HG02623 (cell line): ENCODE data around the gene PRDX3.

Source experiments
- ATAC-seq: cut with Tn5 transposase; IDR thresholded peaks from one replicate; pipeline ENCODE4 v1.9.1; 2021; ENCODE audit warnings: moderate library complexity; ENCODE audit not compliant: unreplicated experiment

PRDX3 gene

DNA sequence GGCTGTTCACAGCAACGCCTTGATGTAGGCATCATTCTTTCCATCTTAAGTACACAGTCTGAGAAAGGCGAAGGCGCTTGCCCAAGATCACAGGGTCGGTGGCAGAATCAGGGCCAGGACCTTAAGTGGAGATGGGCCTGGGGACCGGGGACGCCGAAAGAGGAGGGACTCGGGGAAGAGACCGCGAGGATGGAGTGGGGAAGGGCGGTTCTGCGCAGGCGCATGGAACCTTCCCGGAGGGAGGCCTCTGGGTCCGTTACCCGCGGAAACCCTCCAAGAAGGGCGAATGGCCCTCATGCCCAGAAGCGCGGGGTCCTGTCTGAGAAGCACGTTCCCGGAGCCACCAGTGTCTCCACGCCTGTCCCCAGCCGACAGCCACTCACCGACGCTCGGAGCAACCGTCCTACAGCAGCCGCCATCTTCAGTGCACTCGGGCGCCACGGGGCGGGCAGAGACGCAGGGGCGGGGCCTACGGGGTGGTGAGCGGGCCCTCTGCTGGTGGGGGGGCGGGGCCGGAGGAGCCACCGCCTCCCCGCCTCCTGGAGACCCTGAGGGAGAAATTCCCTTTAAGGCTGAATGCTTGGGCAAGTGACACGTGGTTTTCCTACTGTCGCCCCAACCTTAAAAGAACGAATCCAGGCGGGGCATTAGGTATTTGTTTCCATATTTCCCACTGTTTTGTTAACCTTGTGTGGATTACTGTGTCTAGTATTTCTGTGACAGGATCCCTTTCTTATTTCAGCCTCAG is at the start of gene PRDX3:
Gene PRDX3 (minus strand): TSS at position 441 of the 748 bp plus-strand sequence. CDS start 22 bp downstream, at position 419.
- ATAC-seq: peak; percentile 88

DNA sequence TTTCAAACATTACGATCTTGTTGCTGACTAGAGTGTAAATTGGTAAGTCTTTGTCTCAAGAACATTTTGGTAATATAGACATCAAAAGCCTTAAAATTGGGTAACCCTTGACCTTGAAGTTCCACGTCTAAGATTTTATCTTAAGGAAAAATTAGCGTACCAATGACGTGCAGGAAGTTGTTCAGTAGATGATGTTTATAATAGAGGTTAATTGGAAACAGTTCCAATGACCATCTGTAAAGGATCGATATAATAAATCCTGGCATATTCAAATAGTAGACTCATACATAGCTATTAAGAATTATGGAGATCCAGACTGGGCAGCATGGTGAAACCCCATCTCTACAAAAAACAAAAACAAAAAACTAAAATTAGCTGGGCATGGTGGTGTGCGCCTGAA is 49.2 kb upstream of the PRDX3 start:
- ATAC-seq: no peak

GRCh38 chr10:119225083-119225658 is 46.6 kb upstream of the PRDX3 start:
- no peak for ATAC-seq

DNA sequence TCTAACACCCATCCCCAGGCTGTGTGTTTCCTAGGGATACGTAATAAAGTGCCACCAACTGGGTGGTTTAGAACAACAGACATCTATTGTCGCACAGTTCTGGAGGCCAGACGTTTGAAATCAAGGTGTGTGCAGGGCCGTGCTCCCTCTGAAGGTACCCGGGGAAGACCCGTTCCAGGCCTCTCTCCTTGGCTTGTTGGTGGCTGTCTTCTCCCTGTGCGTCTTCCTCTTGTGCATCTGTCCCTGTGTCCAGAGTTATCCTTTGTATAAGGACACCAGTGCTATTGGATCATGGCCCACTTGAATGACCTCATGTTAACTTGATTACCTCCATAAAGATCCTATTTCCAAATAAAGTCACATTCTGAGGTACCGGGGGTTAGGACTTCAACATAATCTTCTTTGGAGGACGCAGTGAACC is 44.4 kb upstream of the PRDX3 start:
- no peak for ATAC-seq

DNA sequence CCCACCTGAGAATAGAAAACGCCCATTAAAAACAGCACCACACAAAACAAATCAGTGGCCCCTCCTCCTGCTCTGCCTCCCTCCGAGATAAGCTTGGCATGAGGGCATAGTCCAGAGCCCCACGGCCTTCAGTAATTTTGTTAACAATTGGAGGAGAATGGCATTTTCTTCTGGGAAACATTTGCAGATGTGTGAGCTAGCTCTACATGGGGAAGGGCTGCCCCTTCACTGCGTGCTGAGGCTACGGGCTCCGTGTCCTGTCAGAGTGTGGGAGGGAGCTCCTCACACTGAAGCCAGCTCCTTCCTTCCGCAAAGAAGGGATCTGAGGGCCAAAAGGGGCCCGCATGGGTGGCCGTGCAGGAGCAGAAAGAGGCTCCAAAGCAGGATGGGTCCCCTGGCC is 43.9 kb upstream of the PRDX3 start:
- ATAC-seq: no peak

- no peak for ATAC-seq
Observed at GRCh38 chr10:119221666-119222065, 43.1 kb upstream of the PRDX3 start.

- no peak for ATAC-seq
Observed at GRCh38 chr10:119221201-119221600, 42.6 kb upstream of the PRDX3 start.

- ATAC-seq: no peak
Observed at GRCh38 chr10:119219871-119220270, 41.3 kb upstream of the PRDX3 start.

GRCh38 chr10:119217991-119218490 is 39.4 kb upstream of the PRDX3 start:
- no peak for ATAC-seq

DNA sequence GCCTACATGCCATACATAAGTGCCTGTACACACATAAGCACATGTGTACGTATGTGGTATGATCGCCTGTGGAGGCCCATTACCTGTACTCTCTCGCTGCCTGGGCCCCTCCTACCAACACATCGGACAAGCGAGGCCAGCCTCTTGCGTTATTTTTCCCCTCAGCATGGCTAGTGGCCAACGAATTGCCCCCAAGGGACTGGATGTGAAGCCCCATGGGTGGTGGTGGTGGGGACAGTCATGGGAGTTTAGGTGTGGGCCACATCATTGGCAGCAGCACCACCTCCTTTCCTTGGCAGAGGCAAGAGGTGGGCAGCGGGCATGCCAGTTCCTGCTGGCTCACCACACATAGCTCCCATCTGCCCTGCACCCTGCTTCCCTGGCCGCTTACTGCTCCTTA is 38.8 kb upstream of the PRDX3 start:
- ATAC-seq: no peak

GRCh38 chr10:119216127-119216526 is 37.5 kb upstream of the PRDX3 start:
- ATAC-seq: no peak

DNA sequence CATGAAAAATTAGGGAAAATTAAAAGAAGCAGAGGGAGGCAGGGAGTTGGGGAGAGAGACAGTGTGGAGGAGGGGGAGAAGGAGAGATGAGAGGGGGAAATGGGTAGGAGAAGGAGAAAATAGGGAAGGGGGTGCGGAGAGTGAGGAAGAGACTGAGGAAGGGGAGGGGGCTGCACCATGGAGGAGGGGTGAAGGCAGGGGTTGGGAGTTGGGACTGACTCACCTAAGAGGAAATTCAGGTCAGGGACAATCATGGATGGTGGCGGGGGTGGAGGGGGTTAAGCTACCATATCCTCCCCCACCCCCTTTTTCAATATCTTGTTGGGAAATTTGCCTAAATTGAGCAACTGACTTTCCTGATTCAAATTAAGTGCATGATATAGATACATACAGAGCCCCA is 36.8 kb upstream of the PRDX3 start:
- no peak for ATAC-seq

GRCh38 chr10:119211625-119212441 is 33.2 kb upstream of the PRDX3 start:
- ATAC-seq: no peak

DNA sequence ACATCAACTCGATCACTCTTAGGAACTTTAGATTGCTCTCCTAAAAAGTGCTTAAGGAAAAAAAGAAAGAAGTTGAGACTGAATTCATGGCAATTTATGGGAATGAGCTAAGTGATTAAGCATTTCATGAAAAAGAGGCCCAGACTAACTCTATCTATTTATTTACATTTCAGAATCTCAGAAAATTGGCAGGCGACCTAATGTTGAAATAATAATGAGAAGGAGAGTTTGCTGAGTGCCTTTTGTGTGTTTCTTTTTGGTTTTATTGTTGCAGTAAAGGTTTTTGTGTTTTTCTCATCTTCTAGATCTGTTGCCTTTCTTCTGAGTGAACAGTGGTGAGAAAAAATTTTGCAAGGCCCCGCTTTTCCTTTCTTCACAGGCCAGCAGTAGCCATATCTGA is 32.6 kb upstream of the PRDX3 start:
- no peak for ATAC-seq

DNA sequence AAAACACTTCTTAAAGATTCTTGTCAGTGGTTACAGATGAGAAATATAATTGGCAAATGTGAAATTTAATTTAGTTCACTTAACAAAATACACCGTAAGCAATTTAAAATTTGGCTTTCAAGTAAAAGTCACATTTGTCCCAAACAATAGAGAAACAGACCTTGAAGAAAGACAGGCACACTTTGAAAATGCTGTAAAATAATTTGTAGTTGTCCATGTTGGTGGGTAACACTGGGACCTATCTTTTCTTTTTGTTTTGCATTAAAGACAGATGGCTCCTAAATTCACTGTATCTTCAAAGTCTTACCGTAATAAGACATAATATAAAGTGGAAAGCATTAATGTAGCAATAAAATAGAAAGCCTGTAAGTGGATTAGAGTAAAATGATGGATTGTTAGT is 32.0 kb upstream of the PRDX3 start:
- no peak for ATAC-seq

DNA sequence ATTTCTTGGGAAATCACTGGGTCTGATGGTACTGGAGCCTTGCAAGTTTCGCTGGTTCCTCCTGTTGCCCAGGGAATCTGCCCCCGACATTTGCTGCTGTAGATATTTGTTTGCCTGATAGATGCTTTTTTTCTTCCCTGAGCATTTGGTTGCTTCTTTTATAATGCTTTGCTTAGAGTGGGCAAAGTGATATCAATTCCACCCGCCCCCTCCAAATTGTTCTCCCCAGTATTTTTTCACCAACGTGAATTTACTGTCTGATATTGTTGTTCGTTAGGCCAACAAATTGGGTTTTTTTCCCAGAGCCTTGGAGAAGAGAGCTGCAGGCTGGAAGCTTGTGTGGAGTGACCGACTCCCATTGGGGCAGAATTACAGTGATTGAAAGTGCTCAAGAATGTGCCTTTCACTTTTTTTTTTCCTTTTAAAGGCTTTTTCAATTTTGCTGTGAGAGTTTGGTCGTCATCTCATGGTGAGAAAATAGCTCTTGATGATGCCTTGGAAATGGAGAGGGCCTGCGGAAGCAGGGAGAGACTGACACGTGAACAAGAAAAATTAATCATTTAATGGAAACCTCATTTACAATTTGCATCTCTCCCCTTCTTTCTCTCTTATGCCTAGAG is 31.2 kb upstream of the PRDX3 start:
- no peak for ATAC-seq

- ATAC-seq: no peak
Observed at GRCh38 chr10:119209035-119209735, 30.6 kb upstream of the PRDX3 start.

GRCh38 chr10:119208553-119208940 is 29.9 kb upstream of the PRDX3 start:
- no peak for ATAC-seq

DNA sequence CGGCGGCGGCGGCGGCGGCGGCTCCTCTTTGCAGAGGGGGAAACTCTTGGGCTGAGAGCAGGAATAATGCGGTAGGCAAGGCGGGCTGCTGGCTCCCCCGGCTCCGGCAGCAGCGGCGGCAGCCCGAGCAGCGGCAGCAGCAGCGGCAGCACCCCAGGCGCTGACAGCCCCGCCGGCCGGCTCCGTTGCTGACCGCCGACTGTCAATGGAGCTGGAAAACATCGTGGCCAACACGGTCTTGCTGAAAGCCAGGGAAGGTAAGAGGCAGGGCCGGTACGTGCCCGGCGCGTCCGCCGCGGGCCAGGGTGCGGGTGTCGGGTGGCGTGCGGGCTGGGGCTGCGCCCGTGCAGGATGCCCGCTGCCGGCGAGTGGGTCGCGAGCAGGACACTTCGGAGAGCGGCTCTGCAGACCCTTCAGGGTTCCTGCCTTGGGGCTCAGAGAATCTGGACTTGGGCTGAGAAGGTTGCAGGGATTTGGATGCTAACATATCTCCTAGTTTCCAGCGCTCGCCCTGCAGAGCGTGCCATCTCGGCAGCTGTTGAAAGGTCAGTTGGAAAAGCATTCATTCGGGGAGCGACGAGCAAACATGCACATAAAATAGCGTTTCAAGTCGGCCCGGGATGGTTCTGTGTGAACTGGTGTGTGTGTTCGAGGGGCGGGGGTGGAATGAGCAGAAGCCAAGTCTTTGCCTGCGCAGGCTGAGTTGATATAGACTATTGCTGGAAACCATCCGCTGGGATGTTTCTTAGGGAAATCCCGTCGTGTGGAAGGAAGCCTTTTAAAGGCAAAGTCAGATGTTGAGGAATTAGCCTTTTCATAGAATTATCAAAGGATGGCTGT is 29.3 kb upstream of the PRDX3 start:
- ATAC-seq: no peak

DNA sequence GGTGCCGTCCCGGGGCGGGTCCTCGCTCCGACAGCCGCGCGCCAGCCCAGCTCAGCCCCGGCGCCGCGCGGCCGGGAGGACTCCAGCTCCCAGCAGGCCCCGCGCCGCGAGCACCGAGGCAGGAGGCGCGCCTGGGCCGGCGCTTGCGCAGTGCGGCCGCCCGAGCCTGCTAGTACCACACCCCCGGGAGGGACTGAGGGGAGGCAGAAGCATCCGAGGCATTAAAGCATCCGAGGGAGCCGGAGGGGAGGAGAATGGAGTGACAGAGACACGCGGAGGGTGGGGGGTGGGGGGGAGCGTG is 28.7 kb upstream of the PRDX3 start, which contains the start of gene GRK5:
Gene GRK5 (plus strand): TSS at position 206 of the 301 bp plus-strand sequence. CDS start 347 bp downstream, outside the sequence.
- ATAC-seq: peak; percentile 78
